Measurements from ENCODE around the gene CAPN13. TPM values are rescaled to one million over a fixed set of nuclear protein-coding genes. Genes with fewer than 3 reads are reported as not detected.

The CAPN13 gene
- polyA plus RNA-seq, 4 donors, result 12.4 to 85.9 (median 59.5) TPM

DNA sequence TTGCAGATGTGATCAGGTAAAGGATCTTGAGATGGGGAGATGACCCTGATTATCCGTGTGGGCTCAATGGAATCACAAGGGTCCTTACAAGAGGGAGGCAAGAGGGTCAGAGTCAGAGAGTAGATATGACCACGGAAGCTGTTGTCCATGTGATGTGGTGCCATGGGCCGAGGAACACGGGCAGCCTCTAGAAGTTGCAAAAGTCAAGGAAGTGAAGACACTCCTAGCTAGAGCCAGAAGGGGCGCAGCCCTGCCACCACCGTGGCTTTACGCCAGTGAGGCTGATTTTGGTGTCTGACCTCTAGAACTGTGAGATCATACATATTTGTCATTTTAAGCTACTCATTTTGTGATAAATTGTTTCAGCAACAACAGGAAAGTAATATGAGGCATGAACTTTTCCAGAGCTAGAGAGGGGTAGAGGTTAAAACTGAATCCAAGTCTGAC lies 114.4 kb downstream of the CAPN13 start:
- FAIRE-seq (no peak), DNase-seq (no peak)
- H3K4me1 ChIP-seq (ENCODE audit: control insufficient read depth in 3 of 3, insufficient read depth in 2 of 3, low read depth in 1 of 3, low read length in 2 of 3), result no peaks in the 10 kb centered on the region
- 84 to 93% (median 85%) methylated on average over 7 of the region's 7 CpGs for WGBS, 3 donors
- H3K27ac ChIP-seq (ENCODE audit: low read depth in 1 of 3, low read length in 2 of 3), result no peak overlapping the region
- peaks cover 0 to 3% of the 10 kb centered on the region in 2 donors for H3K9me3 ChIP-seq (ENCODE audit: control insufficient read depth in 2 of 2, insufficient read depth in 1 of 2, low read depth in 1 of 2, low read length in 1 of 2)
- no peaks in the 10 kb centered on the region for H3K36me3 ChIP-seq (ENCODE audit: control insufficient read depth in 3 of 3, insufficient read depth in 2 of 3, low read depth in 1 of 3, low read length in 3 of 3)
- H3K27me3 ChIP-seq (ENCODE audit: control insufficient read depth in 3 of 3, insufficient read depth in 3 of 3, low read length in 3 of 3), result no peaks in the 10 kb centered on the region
- H3K4me3 ChIP-seq (ENCODE audit: low read depth in 1 of 3, low read length in 3 of 3), result no peak overlapping the region

GRCh38 chr2:30691948-30692828 lies 115.1 kb downstream of the CAPN13 start:
- WGBS, 3 donors, result 84 to 90% (median 88%) methylated on average over 16 of the region's 16 CpGs

GRCh38 chr2:30691091-30691947 lies 115.9 kb downstream of the CAPN13 start:
- no peak overlapping the region for H3K27ac ChIP-seq (ENCODE audit: low read depth in 1 of 3, low read length in 2 of 3)
- H3K9me3 ChIP-seq (ENCODE audit: control insufficient read depth in 2 of 2, insufficient read depth in 1 of 2, low read depth in 1 of 2, low read length in 1 of 2), result no peaks in the 10 kb centered on the region
- no peaks in the 10 kb centered on the region for H3K27me3 ChIP-seq (ENCODE audit: control insufficient read depth in 3 of 3, insufficient read depth in 3 of 3, low read length in 3 of 3)
- H3K4me1 ChIP-seq (ENCODE audit: control insufficient read depth in 3 of 3, insufficient read depth in 2 of 3, low read depth in 1 of 3, low read length in 2 of 3), result no peaks in the 10 kb centered on the region
- 87 to 89% (median 88%) methylated on average over 7 of the region's 7 CpGs for WGBS, 3 donors
- FAIRE-seq, result no peak
- no peak overlapping the region for H3K4me3 ChIP-seq (ENCODE audit: low read depth in 1 of 3, low read length in 3 of 3)
- H3K36me3 ChIP-seq (ENCODE audit: control insufficient read depth in 3 of 3, insufficient read depth in 2 of 3, low read depth in 1 of 3, low read length in 3 of 3), result no peaks in the 10 kb centered on the region
- DNase-seq, result no peak

More at GRCh38 chr2:30691948-30692828, 115.1 kb downstream of the CAPN13 start:
- FAIRE-seq (no peak), DNase-seq (no peak)
- Histone ChIP-seq H3K27me3 (ENCODE audit: control insufficient read depth in 3 of 3, insufficient read depth in 3 of 3, low read length in 3 of 3) (no peaks in the 10 kb centered on the region), H3K4me1 (ENCODE audit: control insufficient read depth in 3 of 3, insufficient read depth in 2 of 3, low read depth in 1 of 3, low read length in 2 of 3) (no peaks in the 10 kb centered on the region), H3K4me3 (ENCODE audit: low read depth in 1 of 3, low read length in 3 of 3) (no peak overlapping the region), H3K36me3 (ENCODE audit: control insufficient read depth in 3 of 3, insufficient read depth in 2 of 3, low read depth in 1 of 3, low read length in 3 of 3) (no peaks in the 10 kb centered on the region), H3K27ac (ENCODE audit: low read depth in 1 of 3, low read length in 2 of 3) (no peak overlapping the region), H3K9me3 (ENCODE audit: control insufficient read depth in 2 of 2, insufficient read depth in 1 of 2, low read depth in 1 of 2, low read length in 1 of 2) (no peaks in the 10 kb centered on the region)

DNA sequence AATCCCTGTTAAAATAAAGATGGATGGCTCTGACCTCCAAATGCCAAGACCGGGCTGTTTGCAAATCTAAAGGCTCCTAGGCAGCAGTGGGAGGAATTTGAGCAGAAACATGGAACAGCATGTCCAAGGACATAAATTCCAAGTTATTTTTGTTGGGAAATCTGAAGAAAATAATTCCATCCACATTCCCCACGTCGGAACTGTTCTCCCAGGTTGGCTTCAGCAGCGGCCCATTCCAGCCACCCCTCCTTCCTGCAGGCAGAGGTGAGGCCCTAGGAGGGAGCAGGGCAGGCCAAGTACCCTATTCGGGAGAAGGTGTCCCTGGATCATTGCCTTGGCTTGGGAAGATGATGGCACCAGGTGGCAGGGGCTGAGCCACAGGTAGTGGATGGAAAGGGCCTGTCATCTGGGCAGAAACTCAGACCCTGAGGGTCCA lies 117.1 kb downstream of the CAPN13 start:
- H3K27ac ChIP-seq (ENCODE audit: low read depth in 1 of 3, low read length in 2 of 3), result no peak overlapping the region
- no peak overlapping the region for H3K4me3 ChIP-seq (ENCODE audit: low read depth in 1 of 3, low read length in 3 of 3)
- DNase-seq (no peak), FAIRE-seq (no peak)
- H3K4me1 ChIP-seq (ENCODE audit: control insufficient read depth in 3 of 3, insufficient read depth in 2 of 3, low read depth in 1 of 3, low read length in 2 of 3), result no peaks in the 10 kb centered on the region
- no peaks in the 10 kb centered on the region for H3K36me3 ChIP-seq (ENCODE audit: control insufficient read depth in 3 of 3, insufficient read depth in 2 of 3, low read depth in 1 of 3, low read length in 3 of 3)
- H3K27me3 ChIP-seq (ENCODE audit: control insufficient read depth in 3 of 3, insufficient read depth in 3 of 3, low read length in 3 of 3), result no peaks in the 10 kb centered on the region
- WGBS, 3 donors, result 78 to 91% (median 90%) methylated on average over 5 of the region's 5 CpGs
- H3K9me3 ChIP-seq (ENCODE audit: control insufficient read depth in 2 of 2, insufficient read depth in 1 of 2, low read depth in 1 of 2, low read length in 1 of 2), result no peaks in the 10 kb centered on the region

DNA sequence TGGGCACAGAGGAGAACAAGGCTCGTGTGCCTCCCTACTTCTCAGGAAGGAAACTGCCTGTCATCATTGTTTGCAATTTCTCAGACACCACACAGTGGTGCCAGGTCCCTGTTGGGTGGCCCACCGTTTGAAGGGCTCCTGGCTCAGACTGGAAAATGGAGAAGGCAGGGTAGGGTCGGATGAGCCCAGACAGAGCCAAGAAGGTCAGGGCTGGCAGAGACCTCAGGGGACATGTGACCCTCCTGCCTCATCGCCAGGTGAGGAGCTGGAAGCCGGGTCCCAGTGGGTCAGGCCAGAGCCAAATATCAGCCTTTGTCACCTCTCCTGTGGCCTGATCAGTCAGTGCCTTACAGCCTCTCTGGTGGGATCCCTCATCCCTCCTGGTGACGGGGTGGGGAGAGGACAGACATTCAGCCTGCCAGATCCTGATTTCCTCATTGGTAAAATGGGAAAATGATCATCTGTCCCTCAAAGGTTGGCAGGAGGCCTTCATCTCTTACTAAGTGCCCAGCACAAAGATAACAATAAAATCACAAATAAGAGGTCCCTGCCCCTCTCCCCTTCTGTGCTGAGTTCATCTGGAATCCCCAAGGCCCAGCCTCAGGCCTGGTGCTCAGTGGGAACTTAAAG lies 117.6 kb downstream of the CAPN13 start:
- Histone ChIP-seq H3K27me3 (ENCODE audit: control insufficient read depth in 3 of 3, insufficient read depth in 3 of 3, low read length in 3 of 3) (no peaks in the 10 kb centered on the region), H3K4me3 (ENCODE audit: low read depth in 1 of 3, low read length in 3 of 3) (no peak overlapping the region), H3K4me1 (ENCODE audit: control insufficient read depth in 3 of 3, insufficient read depth in 2 of 3, low read depth in 1 of 3, low read length in 2 of 3) (no peaks in the 10 kb centered on the region), H3K36me3 (ENCODE audit: control insufficient read depth in 3 of 3, insufficient read depth in 2 of 3, low read depth in 1 of 3, low read length in 3 of 3) (no peaks in the 10 kb centered on the region), H3K9me3 (ENCODE audit: control insufficient read depth in 2 of 2, insufficient read depth in 1 of 2, low read depth in 1 of 2, low read length in 1 of 2) (no peaks in the 10 kb centered on the region), H3K27ac (ENCODE audit: low read depth in 1 of 3, low read length in 2 of 3) (no peak overlapping the region)
- DNase-seq (no peak), FAIRE-seq (no peak)
- WGBS, 3 donors, result 76 to 80% (median 76%) methylated on average over 6 of the region's 6 CpGs

- no peaks in the 10 kb centered on the region for H3K36me3 ChIP-seq (ENCODE audit: control insufficient read depth in 3 of 3, insufficient read depth in 2 of 3, low read depth in 1 of 3, low read length in 3 of 3)
- no peak overlapping the region for H3K27ac ChIP-seq (ENCODE audit: low read depth in 1 of 3, low read length in 2 of 3)
- H3K4me1 ChIP-seq (ENCODE audit: control insufficient read depth in 3 of 3, insufficient read depth in 2 of 3, low read depth in 1 of 3, low read length in 2 of 3), result no peaks in the 10 kb centered on the region
- H3K27me3 ChIP-seq (ENCODE audit: control insufficient read depth in 3 of 3, insufficient read depth in 3 of 3, low read length in 3 of 3), result no peaks in the 10 kb centered on the region
- DNase-seq (no peak), FAIRE-seq (no peak)
- H3K9me3 ChIP-seq (ENCODE audit: control insufficient read depth in 2 of 2, insufficient read depth in 1 of 2, low read depth in 1 of 2, low read length in 1 of 2), result no peaks in the 10 kb centered on the region
- WGBS, 3 donors, result 72 to 91% (median 85%) methylated on average over 4 of the region's 4 CpGs
- H3K4me3 ChIP-seq (ENCODE audit: low read depth in 1 of 3, low read length in 3 of 3), result no peak overlapping the region
Measured at GRCh38 chr2:30688956-30689401, 118.3 kb downstream of the CAPN13 start.

DNA sequence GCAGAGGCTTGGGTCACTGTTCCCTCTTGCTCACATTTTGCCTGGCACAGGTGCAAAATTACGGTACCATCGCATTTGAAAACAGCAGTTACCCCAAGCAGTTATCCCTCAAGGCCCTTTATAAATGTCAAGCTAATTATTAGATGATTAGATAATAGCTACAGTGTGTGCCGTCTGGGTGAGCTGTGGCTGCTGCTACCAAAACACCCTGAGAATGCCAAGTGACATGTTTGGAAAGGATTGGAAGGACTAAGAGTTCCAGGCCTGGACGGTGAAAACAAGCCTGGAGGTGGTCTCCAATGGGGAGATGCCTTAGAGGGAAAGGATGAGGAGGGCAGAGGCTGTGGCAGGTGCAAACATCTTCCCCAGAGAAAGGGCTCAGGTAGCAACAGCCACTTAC lies 120.6 kb downstream of the CAPN13 start:
- H3K4me1 ChIP-seq (ENCODE audit: control insufficient read depth in 3 of 3, insufficient read depth in 2 of 3, low read depth in 1 of 3, low read length in 2 of 3), result no peaks in the 10 kb centered on the region
- H3K27ac ChIP-seq (ENCODE audit: low read depth in 1 of 3, low read length in 2 of 3), result no peak overlapping the region
- 34 to 68% (median 58%) methylated on average over 4 of the region's 4 CpGs for WGBS, 3 donors
- no peaks in the 10 kb centered on the region for H3K27me3 ChIP-seq (ENCODE audit: control insufficient read depth in 3 of 3, insufficient read depth in 3 of 3, low read length in 3 of 3)
- H3K36me3 ChIP-seq (ENCODE audit: control insufficient read depth in 3 of 3, insufficient read depth in 2 of 3, low read depth in 1 of 3, low read length in 3 of 3), result no peaks in the 10 kb centered on the region
- FAIRE-seq, result no peak
- DNase-seq, result no peak
- H3K9me3 ChIP-seq (ENCODE audit: control insufficient read depth in 2 of 2, insufficient read depth in 1 of 2, low read depth in 1 of 2, low read length in 1 of 2), result no peaks in the 10 kb centered on the region
- no peak overlapping the region for H3K4me3 ChIP-seq (ENCODE audit: low read depth in 1 of 3, low read length in 3 of 3)

GRCh38 chr2:30686000-30686399 lies 121.2 kb downstream of the CAPN13 start:
- WGBS, 3 donors, result 87 to 93% (median 92%) methylated on average over 2 of the region's 2 CpGs
- Histone ChIP-seq H3K36me3 (ENCODE audit: control insufficient read depth in 3 of 3, insufficient read depth in 2 of 3, low read depth in 1 of 3, low read length in 3 of 3) (no peaks in the 10 kb centered on the region), H3K4me1 (ENCODE audit: control insufficient read depth in 3 of 3, insufficient read depth in 2 of 3, low read depth in 1 of 3, low read length in 2 of 3) (no peaks in the 10 kb centered on the region), H3K9me3 (ENCODE audit: control insufficient read depth in 2 of 2, insufficient read depth in 1 of 2, low read depth in 1 of 2, low read length in 1 of 2) (no peaks in the 10 kb centered on the region), H3K27me3 (ENCODE audit: control insufficient read depth in 3 of 3, insufficient read depth in 3 of 3, low read length in 3 of 3) (no peaks in the 10 kb centered on the region), H3K4me3 (ENCODE audit: low read depth in 1 of 3, low read length in 3 of 3) (no peak overlapping the region), H3K27ac (ENCODE audit: low read depth in 1 of 3, low read length in 2 of 3) (no peak overlapping the region)
- FAIRE-seq (no peak), DNase-seq (peak in 1 of 2 donors; percentile 14)

All from small intestine (tissue), 7 donors.